H9 (cell line): ENCODE data around the gene CDK14. TPM values are rescaled to one million over a fixed set of nuclear protein-coding genes. Genes with fewer than 3 reads are reported as not detected.

Experiments
- DNase-seq: peaks from one replicate; pipeline ENCODE4 v3.0.0-alpha.2; 2017
- H2AFZ ChIP-seq: one replicate; pipeline ENCODE4 v1.6.1; 2013; ENCODE audit warnings: mild to moderate bottlenecking, low read length, control low read depth, moderate library complexity
- H2AK5ac ChIP-seq: 2 replicates; pipeline ENCODE4 v1.6.1; 2013; ENCODE audit warnings: low read length, control low read depth, mixed read lengths; ENCODE audit not compliant: insufficient read length
- H2BK120ac ChIP-seq: one replicate; pipeline ENCODE4 v1.6.1; 2013; ENCODE audit warnings: low read depth, mild to moderate bottlenecking, low read length, control low read depth, inconsistent platforms; ENCODE audit not compliant: poor library complexity, severe bottlenecking
- H2BK12ac ChIP-seq: 2 replicates; pipeline ENCODE4 v1.6.1; 2013; ENCODE audit warnings: low read length, control low read depth, mixed read lengths, low read depth; ENCODE audit not compliant: insufficient read length
- H2BK15ac ChIP-seq: 2 replicates; pipeline ENCODE4 v1.6.1; 2013; ENCODE audit warnings: low read depth, low read length, control low read depth
- H2BK20ac ChIP-seq: one replicate; pipeline ENCODE4 v1.6.1; 2013; ENCODE audit warnings: low read depth, mild to moderate bottlenecking, low read length, control low read depth, inconsistent platforms; ENCODE audit not compliant: poor library complexity, severe bottlenecking
- H2BK5ac ChIP-seq: 2 replicates; pipeline ENCODE4 v1.6.1; 2013; ENCODE audit warnings: low read length, control low read depth, mixed read lengths; ENCODE audit not compliant: insufficient read length
- H3K14ac ChIP-seq: 2 replicates; pipeline ENCODE4 v1.6.1; 2013; ENCODE audit warnings: low read length, control low read depth; ENCODE audit not compliant: insufficient read depth
- H3K18ac ChIP-seq: 2 replicates; pipeline ENCODE4 v1.6.1; 2013; ENCODE audit warnings: low read depth, mild to moderate bottlenecking, mixed read lengths, low read length, control low read depth; ENCODE audit not compliant: insufficient read length
- H3K23ac ChIP-seq: 2 replicates; pipeline ENCODE4 v1.6.1; 2013; ENCODE audit warnings: low read length, control low read depth, mixed read lengths, low read depth; ENCODE audit not compliant: insufficient read length
- H3K23me2 ChIP-seq: 2 replicates; pipeline ENCODE4 v1.6.1; 2013; ENCODE audit warnings: low read depth, mild to moderate bottlenecking, mixed read lengths, low read length, control low read depth; ENCODE audit not compliant: insufficient read length, poor library complexity, severe bottlenecking
- H3K27ac ChIP-seq: 2 replicates; pipeline ENCODE4 v1.5.1; 2013; ENCODE audit warnings: low read length, control low read depth, mixed read lengths, low read depth; ENCODE audit not compliant: insufficient read length
- H3K27me3 ChIP-seq: 2 replicates; pipeline ENCODE4 v1.6.1; 2013; ENCODE audit warnings: low read length, control low read depth, inconsistent platforms; ENCODE audit not compliant: insufficient read depth
- H3K4ac ChIP-seq: 2 replicates; pipeline ENCODE4 v1.6.1; 2013; ENCODE audit warnings: low read depth, mild to moderate bottlenecking, control low read depth, inconsistent platforms, low read length, moderate library complexity
- H3K4me1 ChIP-seq: 2 replicates; pipeline ENCODE4 v1.6.1; 2013; ENCODE audit warnings: low read length, control low read depth, inconsistent platforms; ENCODE audit not compliant: insufficient read depth
- H3K4me2 ChIP-seq: 2 replicates; pipeline ENCODE4 v1.6.1; 2013; ENCODE audit warnings: low read length, control low read depth, mixed read lengths; ENCODE audit not compliant: insufficient read length, insufficient read depth
- H3K56ac ChIP-seq: 2 replicates; pipeline ENCODE4 v1.6.1; 2013; ENCODE audit warnings: low read depth, mild to moderate bottlenecking, mixed read lengths, low read length, control low read depth; ENCODE audit not compliant: insufficient read length
- H3K79me1 ChIP-seq: 2 replicates; pipeline ENCODE4 v1.6.1; 2013; ENCODE audit warnings: low read depth, mild to moderate bottlenecking, moderate library complexity, low read length, control low read depth, inconsistent platforms; ENCODE audit not compliant: insufficient read depth, poor library complexity, severe bottlenecking
- H3K79me2 ChIP-seq: 2 replicates; pipeline ENCODE4 v1.6.1; 2013; ENCODE audit warnings: low read length, control low read depth, inconsistent platforms; ENCODE audit not compliant: insufficient read depth
- H3K9ac ChIP-seq: 2 replicates; pipeline ENCODE4 v1.6.1; 2013; ENCODE audit warnings: low read length, control low read depth, mixed read lengths; ENCODE audit not compliant: insufficient read length; ENCODE audit errors: extremely low read depth
- H3K9me3 ChIP-seq: one replicate; pipeline ENCODE4 v1.6.1; 2013; ENCODE audit warnings: low read depth, low read length, inconsistent platforms; ENCODE audit not compliant: control insufficient read depth
- H3T11ph ChIP-seq: one replicate; pipeline ENCODE4 v1.6.1; 2013; ENCODE audit warnings: mild to moderate bottlenecking, low read length, control low read depth, inconsistent platforms
- H4K20me1 ChIP-seq: one replicate; pipeline ENCODE4 v1.6.1; 2013; ENCODE audit not compliant: control insufficient read depth, insufficient read length, insufficient read depth
- H4K5ac ChIP-seq: 2 replicates; pipeline ENCODE4 v1.6.1; 2013; ENCODE audit warnings: low read depth, mild to moderate bottlenecking, mixed read lengths, low read length, control low read depth; ENCODE audit not compliant: insufficient read length
- H4K8ac ChIP-seq: replicated peaks from 2 replicates; pipeline ENCODE4 v1.6.1; 2013; ENCODE audit warnings: low read length, control low read depth, mixed read lengths, low read depth; ENCODE audit not compliant: insufficient read length
- H4K91ac ChIP-seq: 2 replicates; pipeline ENCODE4 v1.6.1; 2013; ENCODE audit warnings: low read depth, mild to moderate bottlenecking, moderate library complexity, mixed read lengths, low read length, control low read depth; ENCODE audit not compliant: insufficient read length
- H3K27ac Mint-ChIP-seq, 3 experiments: 2 replicates in 2 of 3; 3 replicates in 1 of 3; pipeline ENCODE4 v1.8.0; 2020 to 2021; ENCODE audit warnings: mixed read lengths in 3 of 3, mild to moderate bottlenecking in 1 of 3, moderate library complexity in 1 of 3
- H3K27me3 Mint-ChIP-seq: 2 replicates; pipeline ENCODE4 v1.8.0; 2021; ENCODE audit warnings: low read depth, mild to moderate bottlenecking, moderate library complexity, mixed read lengths
- H3K36me3 Mint-ChIP-seq, 3 experiments: 2 replicates in 2 of 3; 3 replicates in 1 of 3; pipeline ENCODE4 v1.8.0; 2020 to 2021; ENCODE audit warnings: low read depth in 3 of 3, mixed read lengths in 3 of 3; ENCODE audit not compliant: insufficient read depth in 1 of 3
- H3K4me1 Mint-ChIP-seq, 2 experiments: 2 replicates each; pipeline ENCODE4 v1.8.0; 2020; ENCODE audit warnings: mixed read lengths in 2 of 2
- H3K4me3 Mint-ChIP-seq, 2 experiments: 2 replicates in 1 of 2; 3 replicates in 1 of 2; pipeline ENCODE4 v1.8.0; 2020 to 2021; ENCODE audit warnings: mild to moderate bottlenecking in 2 of 2, mixed read lengths in 2 of 2, moderate library complexity in 1 of 2
- H3K9me3 Mint-ChIP-seq, 2 experiments: 2 replicates in 1 of 2; 3 replicates in 1 of 2; pipeline ENCODE4 v1.8.0; 2020; ENCODE audit warnings: mild to moderate bottlenecking in 2 of 2, mixed read lengths in 2 of 2, moderate library complexity in 1 of 2
- WGBS: extraction: QIAGEN DNeasy Blood & Tissue Kit; methylation state at CpG from one replicate; pipeline ENCODE4 v1.1.7; 2013; ENCODE audit warnings: missing lambda C conversion rate, low lambda C conversion rate, mixed read lengths; ENCODE audit not compliant: insufficient read length; ENCODE audit errors: extremely low coverage; 5-methylcytosine and 5-hydroxymethylcytosine counted together
- total RNA-seq: library from RNA; stranded (reverse); gene quantifications from 2 replicates; pipeline ENCODE4 v1.2.1, GENCODE V29; 2021
- TF ChIP-seq, protein P1 (sequence below): fragments of 200-600 bp; sonication (generic); conservative IDR thresholded peaks from 3 replicates; pipeline ENCODE4 v1.8.0; 2021; ENCODE audit warnings: antibody characterized with exemption, mild to moderate bottlenecking

Gene CDK14
- total RNA-seq, 1 experiment from 2014 or later: 23.9 TPM

GRCh38 chr7:90958647-90959046 is 362.5 kb downstream of the CDK14 start:
- peaks cover 0 to 4% (median 0%) of the 10 kb centered on the region in 3 experiments; a peak in 2 of 7 replicates for H3K36me3 Mint-ChIP-seq
- H3K4me2 ChIP-seq: no peak overlapping the region
- no peak overlapping the region for H4K8ac ChIP-seq
- H4K20me1 ChIP-seq: no peaks in the 10 kb centered on the region
- DNase-seq: no peak
- H3K79me1 ChIP-seq: no peaks in the 10 kb centered on the region
- no peak overlapping the region for H3K4me3 Mint-ChIP-seq
- no peak overlapping the region for H3K18ac ChIP-seq
- no peak overlapping the region for H3K27ac ChIP-seq
- H3K9me3 ChIP-seq: no peaks in the 10 kb centered on the region
- H2BK12ac ChIP-seq: no peak overlapping the region
- H3K27me3 Mint-ChIP-seq: no peaks in the 10 kb centered on the region
- H3K14ac ChIP-seq: no peak overlapping the region
- H2BK120ac ChIP-seq: no peak overlapping the region
- H3K79me2 ChIP-seq: 0 out of 2 replicates have a peak, but pooled peaks cover 1% of the 10 kb centered on the region
- no peak overlapping the region for H2AK5ac ChIP-seq
- no peaks in the 10 kb centered on the region for H3K23me2 ChIP-seq
- no peak overlapping the region for H3K27ac Mint-ChIP-seq
- H4K91ac ChIP-seq: no peak overlapping the region
- no peak overlapping the region for H2BK5ac ChIP-seq
- no peaks in the 10 kb centered on the region for H3K27me3 ChIP-seq
- H3K23ac ChIP-seq: peak overlapping the region; percentile 34
- H4K5ac ChIP-seq: no peak overlapping the region
- H3K56ac ChIP-seq: no peak overlapping the region
- WGBS: no CpG with 5 or more reads among the region's 2 CpGs
- H2BK15ac ChIP-seq: no peak overlapping the region
- no peak overlapping the region for H3K9ac ChIP-seq
- TF ChIP-seq, protein P1, sequence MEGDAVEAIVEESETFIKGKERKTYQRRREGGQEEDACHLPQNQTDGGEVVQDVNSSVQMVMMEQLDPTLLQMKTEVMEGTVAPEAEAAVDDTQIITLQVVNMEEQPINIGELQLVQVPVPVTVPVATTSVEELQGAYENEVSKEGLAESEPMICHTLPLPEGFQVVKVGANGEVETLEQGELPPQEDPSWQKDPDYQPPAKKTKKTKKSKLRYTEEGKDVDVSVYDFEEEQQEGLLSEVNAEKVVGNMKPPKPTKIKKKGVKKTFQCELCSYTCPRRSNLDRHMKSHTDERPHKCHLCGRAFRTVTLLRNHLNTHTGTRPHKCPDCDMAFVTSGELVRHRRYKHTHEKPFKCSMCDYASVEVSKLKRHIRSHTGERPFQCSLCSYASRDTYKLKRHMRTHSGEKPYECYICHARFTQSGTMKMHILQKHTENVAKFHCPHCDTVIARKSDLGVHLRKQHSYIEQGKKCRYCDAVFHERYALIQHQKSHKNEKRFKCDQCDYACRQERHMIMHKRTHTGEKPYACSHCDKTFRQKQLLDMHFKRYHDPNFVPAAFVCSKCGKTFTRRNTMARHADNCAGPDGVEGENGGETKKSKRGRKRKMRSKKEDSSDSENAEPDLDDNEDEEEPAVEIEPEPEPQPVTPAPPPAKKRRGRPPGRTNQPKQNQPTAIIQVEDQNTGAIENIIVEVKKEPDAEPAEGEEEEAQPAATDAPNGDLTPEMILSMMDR: no peak
- H3K4ac ChIP-seq: no peak overlapping the region
- peaks cover 10% of the 10 kb centered on the region in 2 experiments for H3K4me1 Mint-ChIP-seq
- H2BK20ac ChIP-seq: no peak overlapping the region
- H3K4me1 ChIP-seq: no peaks in the 10 kb centered on the region
- H2AFZ ChIP-seq: no peak overlapping the region
- H3K9me3 Mint-ChIP-seq: no peaks in the 10 kb centered on the region; a peak in 1 of 5 replicates
- no peak overlapping the region for H3T11ph ChIP-seq
